Breast epithelium (tissue), 3 donors: ENCODE data around the gene APLN.

Source experiments
- POLR2AphosphoS5 ChIP-seq, 3 donors: sonication (generic); formaldehyde crosslinking; IDR thresholded peaks; one replicate each; pipeline ENCODE4 v1.6.1; 2017; ENCODE audit warnings: antibody characterized with exemption in 3 of 3
- TF ChIP-seq, protein P1 (sequence below), 3 donors: fragments of 450-650 bp; IDR thresholded peaks; one replicate each; pipeline ENCODE4 v1.5.1; 2016 to 2017; ENCODE audit warnings: antibody characterized with exemption in 3 of 3, mild to moderate bottlenecking in 3 of 3, moderate library complexity in 3 of 3

DNA sequence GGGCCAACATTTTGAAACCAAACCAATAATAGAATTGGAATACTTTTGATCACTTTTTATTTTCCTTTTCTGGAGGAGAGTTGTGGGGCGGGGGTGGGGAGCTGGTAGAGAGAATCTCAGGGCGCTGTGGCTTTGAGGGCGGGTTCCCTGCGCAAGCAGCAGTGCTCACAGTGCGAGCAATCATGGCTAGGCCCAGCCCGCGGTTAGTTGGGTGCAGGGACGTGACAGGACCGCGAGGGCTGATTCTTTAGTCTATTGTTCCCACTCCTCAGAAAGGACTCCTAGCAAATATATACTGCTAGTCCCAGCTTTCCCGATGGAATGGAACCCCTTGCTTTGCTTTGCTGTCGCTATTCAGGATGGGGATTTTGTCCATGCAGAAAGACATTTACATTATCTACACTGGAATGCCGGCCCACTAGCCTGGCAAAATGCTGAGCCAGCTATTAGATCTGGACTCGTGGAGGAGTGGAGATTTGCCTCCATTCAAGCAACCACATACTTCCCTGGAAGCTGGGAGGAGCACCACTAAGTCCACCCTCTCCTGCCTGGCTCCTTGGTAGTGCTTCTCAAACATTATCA lies 23.9 kb upstream of the APLN start:
- TF ChIP-seq, protein P1, sequence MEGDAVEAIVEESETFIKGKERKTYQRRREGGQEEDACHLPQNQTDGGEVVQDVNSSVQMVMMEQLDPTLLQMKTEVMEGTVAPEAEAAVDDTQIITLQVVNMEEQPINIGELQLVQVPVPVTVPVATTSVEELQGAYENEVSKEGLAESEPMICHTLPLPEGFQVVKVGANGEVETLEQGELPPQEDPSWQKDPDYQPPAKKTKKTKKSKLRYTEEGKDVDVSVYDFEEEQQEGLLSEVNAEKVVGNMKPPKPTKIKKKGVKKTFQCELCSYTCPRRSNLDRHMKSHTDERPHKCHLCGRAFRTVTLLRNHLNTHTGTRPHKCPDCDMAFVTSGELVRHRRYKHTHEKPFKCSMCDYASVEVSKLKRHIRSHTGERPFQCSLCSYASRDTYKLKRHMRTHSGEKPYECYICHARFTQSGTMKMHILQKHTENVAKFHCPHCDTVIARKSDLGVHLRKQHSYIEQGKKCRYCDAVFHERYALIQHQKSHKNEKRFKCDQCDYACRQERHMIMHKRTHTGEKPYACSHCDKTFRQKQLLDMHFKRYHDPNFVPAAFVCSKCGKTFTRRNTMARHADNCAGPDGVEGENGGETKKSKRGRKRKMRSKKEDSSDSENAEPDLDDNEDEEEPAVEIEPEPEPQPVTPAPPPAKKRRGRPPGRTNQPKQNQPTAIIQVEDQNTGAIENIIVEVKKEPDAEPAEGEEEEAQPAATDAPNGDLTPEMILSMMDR (IDR thresholded peaks at IDR 0.05), result no peak
- TF ChIP-seq POLR2AphosphoS5 (IDR thresholded peaks at IDR 0.05), result no peak
